WTC11 (cell line): ENCODE data around the gene ALDH1A2. TPM values are rescaled to one million over a fixed set of nuclear protein-coding genes. Genes with fewer than 3 reads are reported as not detected.

ENCODE experiments used
- ATAC-seq: fragments of 200-7000 bp; cut with Tn5 transposase; 2 replicates; pipeline ENCODE4 v1.10.0; 2021; ENCODE audit warnings: mild to moderate bottlenecking, moderate library complexity
- CTCF ChIA-PET: fragments of 300-600 bp; sonication (Branson Sonifier 250); formaldehyde crosslinking; loops from one replicate; lab custom pipeline; 2021; ENCODE audit warnings: antibody characterized with exemption; lab: Charles Lee
- POLR2A ChIA-PET: fragments of 350-600 bp; sonication (Branson Sonifier 250); formaldehyde crosslinking; loops from one replicate; lab custom pipeline; 2021; ENCODE audit warnings: antibody characterized with exemption; lab: Charles Lee
- DNase-seq: peaks from one replicate; pipeline ENCODE4 v3.0.0; 2021; ENCODE audit warnings: low spot score
- H3K27ac Mint-ChIP-seq: 2 replicates; pipeline ENCODE4 v1.8.0; 2021; ENCODE audit warnings: mixed read lengths
- H3K27me3 Mint-ChIP-seq: 2 replicates; pipeline ENCODE4 v1.8.0; 2021; ENCODE audit warnings: low read depth, mild to moderate bottlenecking, moderate library complexity, mixed read lengths
- H3K36me3 Mint-ChIP-seq: 2 replicates; pipeline ENCODE4 v1.8.0; 2021; ENCODE audit warnings: mixed read lengths
- H3K4me1 Mint-ChIP-seq: 2 replicates; pipeline ENCODE4 v1.8.0; 2022; ENCODE audit warnings: mixed read lengths
- H3K4me3 Mint-ChIP-seq: 2 replicates; pipeline ENCODE4 v1.8.0; 2021; ENCODE audit warnings: mild to moderate bottlenecking, moderate library complexity, mixed read lengths
- H3K9me3 Mint-ChIP-seq: 2 replicates; pipeline ENCODE4 v1.8.0; 2021; ENCODE audit warnings: mixed read lengths
- HMGA2 ChIP-seq: fragments of 250-450 bp; sonication (Bioruptor Pico); IDR thresholded peaks from 2 replicates; pipeline ENCODE4 v1.4.0; 2021; ENCODE audit warnings: mild to moderate bottlenecking, moderate library complexity
- IRF1 ChIP-seq: sonication (generic); formaldehyde crosslinking; IDR thresholded peaks from 2 replicates; pipeline ENCODE4 v1.8.0; 2023; ENCODE audit warnings: missing genetic modification reagents
- ZBTB21 ChIP-seq: sonication (generic); formaldehyde crosslinking; IDR thresholded peaks from 2 replicates; pipeline ENCODE4 v1.8.1; 2023; ENCODE audit warnings: mild to moderate bottlenecking, missing genetic modification reagents, borderline replicate concordance
- ZBTB43 ChIP-seq: sonication (generic); formaldehyde crosslinking; IDR thresholded peaks from 2 replicates; pipeline ENCODE4 v1.8.1; 2023; ENCODE audit warnings: mild to moderate bottlenecking, missing genetic modification reagents
- ZNF121 ChIP-seq: sonication (generic); formaldehyde crosslinking; IDR thresholded peaks from 2 replicates; pipeline ENCODE4 v1.8.0; 2023; ENCODE audit warnings: missing genetic modification reagents
- ZNF138 ChIP-seq: sonication (generic); formaldehyde crosslinking; conservative IDR thresholded peaks from 2 replicates; pipeline ENCODE4 v1.8.1; 2022; ENCODE audit warnings: mild to moderate bottlenecking, moderate library complexity, missing genetic modification reagents
- ZNF416 ChIP-seq: fragments of 250-450 bp; sonication (Bioruptor Pico); IDR thresholded peaks from 2 replicates; pipeline ENCODE4 v1.9.0; 2021; ENCODE audit warnings: mild to moderate bottlenecking, inconsistent platforms
- ZNF671 ChIP-seq: fragments of 250-450 bp; sonication (Bioruptor Pico); IDR thresholded peaks from 2 replicates; pipeline ENCODE4 v1.8.0; 2021; ENCODE audit warnings: mild to moderate bottlenecking
- total RNA-seq: library from RNA; stranded (reverse); gene quantifications from 3 replicates; pipeline ENCODE4 v1.2.3, GENCODE V29; 2021
- TF ChIP-seq, protein P1 (sequence below): sonication (generic); formaldehyde crosslinking; IDR thresholded peaks from 2 replicates; pipeline ENCODE4 v1.8.0; 2022; ENCODE audit warnings: mild to moderate bottlenecking, missing genetic modification reagents
- TF ChIP-seq, protein P2 (sequence below): sonication (generic); formaldehyde crosslinking; conservative IDR thresholded peaks from 2 replicates; pipeline ENCODE4 v1.8.1; 2022; ENCODE audit warnings: mild to moderate bottlenecking, missing genetic modification reagents
- TF ChIP-seq, protein P3 (sequence below): sonication (generic); formaldehyde crosslinking; IDR thresholded peaks from 2 replicates; pipeline ENCODE4 v1.8.0; 2022; ENCODE audit warnings: missing genetic modification reagents
- TF ChIP-seq, protein P4 (sequence below): sonication (generic); formaldehyde crosslinking; IDR thresholded peaks from 2 replicates; pipeline ENCODE4 v1.8.0; 2023; ENCODE audit warnings: mild to moderate bottlenecking, missing genetic modification reagents
- TF ChIP-seq, protein P5 (sequence below): fragments of 250-450 bp; sonication (Bioruptor Pico); conservative IDR thresholded peaks from 2 replicates; pipeline ENCODE4 v1.9.0; 2021; ENCODE audit warnings: mild to moderate bottlenecking
- TF ChIP-seq, protein P6 (sequence below): fragments of 250-450 bp; sonication (Bioruptor Pico); IDR thresholded peaks from 2 replicates; pipeline ENCODE4 v1.9.0; 2021; ENCODE audit warnings: mild to moderate bottlenecking
- TF ChIP-seq, protein P7 (sequence below): fragments of 200-600 bp; IDR thresholded peaks from 2 replicates; pipeline ENCODE4 v1.8.0; 2022; ENCODE audit warnings: antibody characterized with exemption
- TF ChIP-seq, protein P8 (sequence below): fragments of 250-450 bp; sonication (Bioruptor Pico); IDR thresholded peaks from 2 replicates; pipeline ENCODE4 v1.9.0; 2021; ENCODE audit warnings: mild to moderate bottlenecking

ALDH1A2 gene
- total RNA-seq, 1 experiment from 2014 or later: 1.1 TPM

DNA sequence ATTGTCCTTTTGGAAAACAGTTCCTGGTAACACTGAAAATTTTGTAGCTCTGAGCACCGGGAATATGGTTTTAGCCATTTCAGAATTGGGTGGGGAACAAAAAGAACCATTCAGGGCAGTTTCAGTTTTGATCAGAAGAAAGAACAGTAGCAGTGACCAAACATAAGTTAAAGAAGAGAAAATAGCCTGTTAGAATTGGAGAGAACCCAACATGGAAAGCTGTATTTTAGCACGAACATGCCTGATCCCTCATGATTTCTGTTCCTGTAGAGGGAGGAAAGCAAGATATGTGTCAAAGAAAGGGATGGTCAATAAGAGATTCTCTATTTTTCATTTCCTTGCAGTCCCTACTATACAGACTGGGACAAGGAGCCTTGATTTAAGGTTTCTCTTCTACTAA is 119.9 kb downstream of the ALDH1A2 start:
- no peaks in the 10 kb centered on the region for H3K36me3 Mint-ChIP-seq
- no peak overlapping the region for H3K4me3 Mint-ChIP-seq
- H3K27ac Mint-ChIP-seq: no peak overlapping the region
- no peak for DNase-seq
- H3K27me3 Mint-ChIP-seq: no peaks in the 10 kb centered on the region
- no peak for ATAC-seq
- peaks cover 11% of the 10 kb centered on the region for H3K4me1 Mint-ChIP-seq
- ChIA-PET POLR2A (no interaction called here), CTCF (interaction anchor here (1.0 kb wide), 1 partner anchor 85 kb away, joined by 3 read pairs; no protein-coding TSS in a partner anchor)
- peaks cover 4% of the 10 kb centered on the region; the same call in 1 of the 2 replicates for H3K9me3 Mint-ChIP-seq
- no peak for TF ChIP-seq ZNF416
- TF ChIP-seq, protein P1, sequence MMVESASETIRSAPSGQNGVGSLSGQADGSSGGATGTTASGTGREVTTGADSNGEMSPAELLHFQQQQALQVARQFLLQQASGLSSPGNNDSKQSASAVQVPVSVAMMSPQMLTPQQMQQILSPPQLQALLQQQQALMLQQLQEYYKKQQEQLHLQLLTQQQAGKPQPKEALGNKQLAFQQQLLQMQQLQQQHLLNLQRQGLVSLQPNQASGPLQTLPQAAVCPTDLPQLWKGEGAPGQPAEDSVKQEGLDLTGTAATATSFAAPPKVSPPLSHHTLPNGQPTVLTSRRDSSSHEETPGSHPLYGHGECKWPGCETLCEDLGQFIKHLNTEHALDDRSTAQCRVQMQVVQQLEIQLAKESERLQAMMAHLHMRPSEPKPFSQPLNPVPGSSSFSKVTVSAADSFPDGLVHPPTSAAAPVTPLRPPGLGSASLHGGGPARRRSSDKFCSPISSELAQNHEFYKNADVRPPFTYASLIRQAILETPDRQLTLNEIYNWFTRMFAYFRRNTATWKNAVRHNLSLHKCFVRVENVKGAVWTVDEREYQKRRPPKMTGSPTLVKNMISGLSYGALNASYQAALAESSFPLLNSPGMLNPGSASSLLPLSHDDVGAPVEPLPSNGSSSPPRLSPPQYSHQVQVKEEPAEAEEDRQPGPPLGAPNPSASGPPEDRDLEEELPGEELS: no peak
- TF ChIP-seq IRF1 (CRISPR knock-in tag): no peak
- no peak for TF ChIP-seq ZNF671 (CRISPR knock-in tag)
- TF ChIP-seq ZNF121 (CRISPR knock-in tag): no peak
- TF ChIP-seq, protein P2, sequence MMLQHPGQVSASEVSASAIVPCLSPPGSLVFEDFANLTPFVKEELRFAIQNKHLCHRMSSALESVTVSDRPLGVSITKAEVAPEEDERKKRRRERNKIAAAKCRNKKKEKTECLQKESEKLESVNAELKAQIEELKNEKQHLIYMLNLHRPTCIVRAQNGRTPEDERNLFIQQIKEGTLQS: no peak
- TF ChIP-seq, protein P3, sequence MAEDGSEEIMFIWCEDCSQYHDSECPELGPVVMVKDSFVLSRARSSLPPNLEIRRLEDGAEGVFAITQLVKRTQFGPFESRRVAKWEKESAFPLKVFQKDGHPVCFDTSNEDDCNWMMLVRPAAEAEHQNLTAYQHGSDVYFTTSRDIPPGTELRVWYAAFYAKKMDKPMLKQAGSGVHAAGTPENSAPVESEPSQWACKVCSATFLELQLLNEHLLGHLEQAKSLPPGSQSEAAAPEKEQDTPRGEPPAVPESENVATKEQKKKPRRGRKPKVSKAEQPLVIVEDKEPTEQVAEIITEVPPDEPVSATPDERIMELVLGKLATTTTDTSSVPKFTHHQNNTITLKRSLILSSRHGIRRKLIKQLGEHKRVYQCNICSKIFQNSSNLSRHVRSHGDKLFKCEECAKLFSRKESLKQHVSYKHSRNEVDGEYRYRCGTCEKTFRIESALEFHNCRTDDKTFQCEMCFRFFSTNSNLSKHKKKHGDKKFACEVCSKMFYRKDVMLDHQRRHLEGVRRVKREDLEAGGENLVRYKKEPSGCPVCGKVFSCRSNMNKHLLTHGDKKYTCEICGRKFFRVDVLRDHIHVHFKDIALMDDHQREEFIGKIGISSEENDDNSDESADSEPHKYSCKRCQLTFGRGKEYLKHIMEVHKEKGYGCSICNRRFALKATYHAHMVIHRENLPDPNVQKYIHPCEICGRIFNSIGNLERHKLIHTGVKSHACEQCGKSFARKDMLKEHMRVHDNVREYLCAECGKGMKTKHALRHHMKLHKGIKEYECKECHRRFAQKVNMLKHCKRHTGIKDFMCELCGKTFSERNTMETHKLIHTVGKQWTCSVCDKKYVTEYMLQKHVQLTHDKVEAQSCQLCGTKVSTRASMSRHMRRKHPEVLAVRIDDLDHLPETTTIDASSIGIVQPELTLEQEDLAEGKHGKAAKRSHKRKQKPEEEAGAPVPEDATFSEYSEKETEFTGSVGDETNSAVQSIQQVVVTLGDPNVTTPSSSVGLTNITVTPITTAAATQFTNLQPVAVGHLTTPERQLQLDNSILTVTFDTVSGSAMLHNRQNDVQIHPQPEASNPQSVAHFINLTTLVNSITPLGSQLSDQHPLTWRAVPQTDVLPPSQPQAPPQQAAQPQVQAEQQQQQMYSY (CRISPR knock-in tag): no peak
- TF ChIP-seq, protein P4, sequence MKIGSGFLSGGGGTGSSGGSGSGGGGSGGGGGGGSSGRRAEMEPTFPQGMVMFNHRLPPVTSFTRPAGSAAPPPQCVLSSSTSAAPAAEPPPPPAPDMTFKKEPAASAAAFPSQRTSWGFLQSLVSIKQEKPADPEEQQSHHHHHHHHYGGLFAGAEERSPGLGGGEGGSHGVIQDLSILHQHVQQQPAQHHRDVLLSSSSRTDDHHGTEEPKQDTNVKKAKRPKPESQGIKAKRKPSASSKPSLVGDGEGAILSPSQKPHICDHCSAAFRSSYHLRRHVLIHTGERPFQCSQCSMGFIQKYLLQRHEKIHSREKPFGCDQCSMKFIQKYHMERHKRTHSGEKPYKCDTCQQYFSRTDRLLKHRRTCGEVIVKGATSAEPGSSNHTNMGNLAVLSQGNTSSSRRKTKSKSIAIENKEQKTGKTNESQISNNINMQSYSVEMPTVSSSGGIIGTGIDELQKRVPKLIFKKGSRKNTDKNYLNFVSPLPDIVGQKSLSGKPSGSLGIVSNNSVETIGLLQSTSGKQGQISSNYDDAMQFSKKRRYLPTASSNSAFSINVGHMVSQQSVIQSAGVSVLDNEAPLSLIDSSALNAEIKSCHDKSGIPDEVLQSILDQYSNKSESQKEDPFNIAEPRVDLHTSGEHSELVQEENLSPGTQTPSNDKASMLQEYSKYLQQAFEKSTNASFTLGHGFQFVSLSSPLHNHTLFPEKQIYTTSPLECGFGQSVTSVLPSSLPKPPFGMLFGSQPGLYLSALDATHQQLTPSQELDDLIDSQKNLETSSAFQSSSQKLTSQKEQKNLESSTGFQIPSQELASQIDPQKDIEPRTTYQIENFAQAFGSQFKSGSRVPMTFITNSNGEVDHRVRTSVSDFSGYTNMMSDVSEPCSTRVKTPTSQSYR (CRISPR knock-in tag): no peak
- TF ChIP-seq, protein P5, sequence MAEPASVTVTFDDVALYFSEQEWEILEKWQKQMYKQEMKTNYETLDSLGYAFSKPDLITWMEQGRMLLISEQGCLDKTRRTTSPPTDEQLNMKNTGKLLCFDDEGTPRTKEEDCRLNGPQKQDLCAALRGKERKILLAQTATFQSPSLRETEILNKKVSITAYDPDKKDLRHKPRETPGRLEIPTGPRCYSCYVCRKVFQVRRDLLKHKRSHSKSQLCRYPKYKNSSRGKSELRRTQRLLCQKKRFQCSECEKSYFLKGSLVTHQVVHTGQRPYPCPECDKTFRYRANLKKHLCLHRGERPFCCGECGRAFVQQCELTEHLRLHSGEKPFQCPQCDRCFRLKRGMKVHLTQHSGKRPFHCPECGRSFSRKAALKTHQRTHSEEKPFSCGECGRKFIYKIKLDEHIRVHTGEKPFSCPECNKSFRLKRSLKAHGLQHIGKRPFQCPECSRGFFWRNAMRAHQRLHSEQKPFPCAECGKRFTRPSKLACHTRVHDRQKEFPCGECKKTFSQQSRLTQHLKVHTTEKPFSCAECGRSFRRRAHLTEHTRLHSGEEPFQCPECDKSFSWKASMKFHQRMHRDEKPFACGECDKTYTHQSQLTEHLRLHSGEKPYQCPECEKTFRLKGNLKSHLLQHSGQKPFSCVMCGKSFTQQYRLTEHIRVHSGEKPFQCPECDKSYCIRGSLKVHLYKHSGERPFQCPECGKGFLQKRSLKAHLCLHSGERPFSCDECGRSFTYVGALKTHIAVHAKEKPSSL (CRISPR knock-in tag): no peak
- TF ChIP-seq ZBTB21 (CRISPR knock-in tag): no peak
- TF ChIP-seq ZNF138 (CRISPR knock-in tag): no peak
- TF ChIP-seq, protein P6, sequence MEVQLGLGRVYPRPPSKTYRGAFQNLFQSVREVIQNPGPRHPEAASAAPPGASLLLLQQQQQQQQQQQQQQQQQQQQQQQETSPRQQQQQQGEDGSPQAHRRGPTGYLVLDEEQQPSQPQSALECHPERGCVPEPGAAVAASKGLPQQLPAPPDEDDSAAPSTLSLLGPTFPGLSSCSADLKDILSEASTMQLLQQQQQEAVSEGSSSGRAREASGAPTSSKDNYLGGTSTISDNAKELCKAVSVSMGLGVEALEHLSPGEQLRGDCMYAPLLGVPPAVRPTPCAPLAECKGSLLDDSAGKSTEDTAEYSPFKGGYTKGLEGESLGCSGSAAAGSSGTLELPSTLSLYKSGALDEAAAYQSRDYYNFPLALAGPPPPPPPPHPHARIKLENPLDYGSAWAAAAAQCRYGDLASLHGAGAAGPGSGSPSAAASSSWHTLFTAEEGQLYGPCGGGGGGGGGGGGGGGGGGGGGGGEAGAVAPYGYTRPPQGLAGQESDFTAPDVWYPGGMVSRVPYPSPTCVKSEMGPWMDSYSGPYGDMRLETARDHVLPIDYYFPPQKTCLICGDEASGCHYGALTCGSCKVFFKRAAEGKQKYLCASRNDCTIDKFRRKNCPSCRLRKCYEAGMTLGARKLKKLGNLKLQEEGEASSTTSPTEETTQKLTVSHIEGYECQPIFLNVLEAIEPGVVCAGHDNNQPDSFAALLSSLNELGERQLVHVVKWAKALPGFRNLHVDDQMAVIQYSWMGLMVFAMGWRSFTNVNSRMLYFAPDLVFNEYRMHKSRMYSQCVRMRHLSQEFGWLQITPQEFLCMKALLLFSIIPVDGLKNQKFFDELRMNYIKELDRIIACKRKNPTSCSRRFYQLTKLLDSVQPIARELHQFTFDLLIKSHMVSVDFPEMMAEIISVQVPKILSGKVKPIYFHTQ (CRISPR knock-in tag): no peak
- TF ChIP-seq HMGA2 (CRISPR knock-in tag): no peak
- TF ChIP-seq ZBTB43 (CRISPR knock-in tag): no peak
- TF ChIP-seq, protein P7, sequence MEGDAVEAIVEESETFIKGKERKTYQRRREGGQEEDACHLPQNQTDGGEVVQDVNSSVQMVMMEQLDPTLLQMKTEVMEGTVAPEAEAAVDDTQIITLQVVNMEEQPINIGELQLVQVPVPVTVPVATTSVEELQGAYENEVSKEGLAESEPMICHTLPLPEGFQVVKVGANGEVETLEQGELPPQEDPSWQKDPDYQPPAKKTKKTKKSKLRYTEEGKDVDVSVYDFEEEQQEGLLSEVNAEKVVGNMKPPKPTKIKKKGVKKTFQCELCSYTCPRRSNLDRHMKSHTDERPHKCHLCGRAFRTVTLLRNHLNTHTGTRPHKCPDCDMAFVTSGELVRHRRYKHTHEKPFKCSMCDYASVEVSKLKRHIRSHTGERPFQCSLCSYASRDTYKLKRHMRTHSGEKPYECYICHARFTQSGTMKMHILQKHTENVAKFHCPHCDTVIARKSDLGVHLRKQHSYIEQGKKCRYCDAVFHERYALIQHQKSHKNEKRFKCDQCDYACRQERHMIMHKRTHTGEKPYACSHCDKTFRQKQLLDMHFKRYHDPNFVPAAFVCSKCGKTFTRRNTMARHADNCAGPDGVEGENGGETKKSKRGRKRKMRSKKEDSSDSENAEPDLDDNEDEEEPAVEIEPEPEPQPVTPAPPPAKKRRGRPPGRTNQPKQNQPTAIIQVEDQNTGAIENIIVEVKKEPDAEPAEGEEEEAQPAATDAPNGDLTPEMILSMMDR: no peak
- TF ChIP-seq, protein P8, sequence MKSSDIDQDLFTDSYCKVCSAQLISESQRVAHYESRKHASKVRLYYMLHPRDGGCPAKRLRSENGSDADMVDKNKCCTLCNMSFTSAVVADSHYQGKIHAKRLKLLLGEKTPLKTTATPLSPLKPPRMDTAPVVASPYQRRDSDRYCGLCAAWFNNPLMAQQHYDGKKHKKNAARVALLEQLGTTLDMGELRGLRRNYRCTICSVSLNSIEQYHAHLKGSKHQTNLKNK (CRISPR knock-in tag): no peak
